Fibroblast of villous mesenchyme (primary cell): Measurements from ENCODE around the gene ABHD16A. TPM values are rescaled to one million over a fixed set of nuclear protein-coding genes. Genes with fewer than 3 reads are reported as not detected.

Experiments used
- DNase-seq: peaks from one replicate; pipeline ENCODE4 v3.0.0-alpha.2; 2010; ENCODE audit warnings: low read depth
- H3K4me3 ChIP-seq: 2 replicates; pipeline ENCODE4 v1.5.1; 2011; ENCODE audit warnings: low read depth, mild to moderate bottlenecking, low read length
- CTCF ChIP-seq: IDR thresholded peaks from 2 replicates; pipeline ENCODE4 v1.5.1; 2012; ENCODE audit warnings: low read depth, mild to moderate bottlenecking, low read length; ENCODE audit not compliant: insufficient read depth
- total RNA-seq: library from RNA; depleted of rRNA; stranded (reverse); fragments of >200 nt; gene quantifications from 2 replicates; pipeline ENCODE4 v1.2.3, GENCODE V29; 2012

The ABHD16A gene
- total RNA-seq, 1 donor, result 76.0 TPM

- no peak for TF ChIP-seq CTCF
- no peak for DNase-seq
- H3K4me3 ChIP-seq, result no peak within 1 kb of the TSS
These were observed 47.5 kb downstream of the ABHD16A start, which contains the start of gene APOM for GRCh38 chr6:31655349-31656237. Gene APOM (plus strand): TSS chr6:31655894. CDS start chr6:31655967, 73 bp downstream.

- no peak for TF ChIP-seq CTCF
These were observed 48.4 kb downstream of the ABHD16A start for GRCh38 chr6:31654574-31655348.

GRCh38 chr6:31652925-31653724 is 50.0 kb downstream of the ABHD16A start:
- TF ChIP-seq CTCF, result no peak
- H3K4me3 ChIP-seq, result peak overlapping the region; percentile 91
- no peak for DNase-seq

More at GRCh38 chr6:31654574-31655348, 48.4 kb downstream of the ABHD16A start:
- H3K4me3 ChIP-seq, result no peak overlapping the region
- no peak for DNase-seq

- peak overlapping the region; percentile 91 for H3K4me3 ChIP-seq
- DNase-seq, result peak; percentile 83
- TF ChIP-seq CTCF, result no peak
These were observed 51.4 kb downstream of the ABHD16A start for GRCh38 chr6:31651602-31652191.

- no peak for TF ChIP-seq CTCF
- DNase-seq, result no peak
These were observed 57.8 kb downstream of the ABHD16A start for GRCh38 chr6:31645325-31645724.

GRCh38 chr6:31643818-31644454 is 59.2 kb downstream of the ABHD16A start:
- no peak for TF ChIP-seq CTCF
- no peak overlapping the region for H3K4me3 ChIP-seq
- no peak for DNase-seq

More at GRCh38 chr6:31645325-31645724, 57.8 kb downstream of the ABHD16A start:
- H3K4me3 ChIP-seq, result no peak overlapping the region
